Neural progenitor cell (in vitro differentiated cells): ENCODE results near the gene P3H3. TPM values are rescaled to one million over a fixed set of nuclear protein-coding genes. Genes with fewer than 3 reads are reported as not detected.

Source experiments
- DNase-seq: peaks from one replicate; pipeline ENCODE4 v3.0.0-alpha.2; 2016; ENCODE audit warnings: low spot score
- H2AFZ ChIP-seq: fragments of 200-600 bp; sonication (generic); replicated peaks from 2 replicates; pipeline ENCODE4 v1.6.1; 2016; ENCODE audit warnings: antibody characterized with exemption
- H3F3A ChIP-seq: fragments of 200-600 bp; sonication (generic); 2 replicates; pipeline ENCODE4 v1.6.1; 2016; ENCODE audit warnings: antibody characterized with exemption, low read depth
- H3K27ac ChIP-seq: fragments of 200-600 bp; sonication (generic); 2 replicates; pipeline ENCODE4 v1.5.1; 2016; ENCODE audit warnings: mild to moderate bottlenecking
- H3K27me3 ChIP-seq: fragments of 200-600 bp; sonication (generic); 2 replicates; pipeline ENCODE4 v1.6.1; 2016; ENCODE audit warnings: mild to moderate bottlenecking, moderate library complexity
- H3K36me3 ChIP-seq: fragments of 200-600 bp; sonication (generic); 2 replicates; pipeline ENCODE4 v1.5.1; 2016
- H3K4me1 ChIP-seq: fragments of 200-600 bp; sonication (generic); 2 replicates; pipeline ENCODE4 v1.6.1; 2016; ENCODE audit warnings: mixed run types
- H3K4me2 ChIP-seq: fragments of 200-600 bp; sonication (generic); 2 replicates; pipeline ENCODE4 v1.6.1; 2016
- H3K4me3 ChIP-seq: fragments of 200-600 bp; sonication (generic); 2 replicates; pipeline ENCODE4 v1.5.1; 2016
- H3K79me2 ChIP-seq: fragments of 200-600 bp; sonication (generic); 2 replicates; pipeline ENCODE4 v1.6.1; 2016; ENCODE audit warnings: low read depth
- H3K9ac ChIP-seq: fragments of 200-600 bp; sonication (generic); 2 replicates; pipeline ENCODE4 v1.6.1; 2016
- H3K9me3 ChIP-seq: fragments of 200-600 bp; sonication (generic); 2 replicates; pipeline ENCODE4 v1.5.1; 2016; ENCODE audit warnings: low read depth
- H4K20me1 ChIP-seq: fragments of 200-600 bp; sonication (generic); 2 replicates; pipeline ENCODE4 v1.6.1; 2016; ENCODE audit warnings: low read depth
- H3K27ac Mint-ChIP-seq: 3 replicates; pipeline ENCODE4 v1.8.0; 2021; ENCODE audit warnings: mixed read lengths
- H3K27me3 Mint-ChIP-seq: 2 replicates; pipeline ENCODE4 v1.8.0; 2022; ENCODE audit warnings: low read depth, mild to moderate bottlenecking, inconsistent platforms, moderate library complexity, mixed read lengths; ENCODE audit not compliant: insufficient read depth
- H3K36me3 Mint-ChIP-seq: 3 replicates; pipeline ENCODE4 v1.8.0; 2021; ENCODE audit warnings: mixed read lengths
- H3K4me1 Mint-ChIP-seq: 3 replicates; pipeline ENCODE4 v1.8.0; 2021; ENCODE audit warnings: mixed read lengths
- H3K4me3 Mint-ChIP-seq: 3 replicates; pipeline ENCODE4 v1.8.0; 2021; ENCODE audit warnings: mild to moderate bottlenecking, moderate library complexity, mixed read lengths
- H3K9me3 Mint-ChIP-seq: 3 replicates; pipeline ENCODE4 v1.8.0; 2020; ENCODE audit warnings: mixed read lengths
- EZH2 ChIP-seq: fragments of 200-600 bp; sonication (generic); IDR thresholded peaks from 2 replicates; pipeline ENCODE4 v1.6.1; 2017; ENCODE audit warnings: antibody characterized with exemption, mild to moderate bottlenecking, moderate library complexity
- EZH2phosphoT487 ChIP-seq: fragments of 200-600 bp; sonication (generic); IDR thresholded peaks from 2 replicates; pipeline ENCODE4 v1.6.1; 2017; ENCODE audit warnings: antibody characterized with exemption
- total RNA-seq: library from RNA; depleted of rRNA; stranded (reverse); fragments of >200 nt; gene quantifications from 2 replicates; pipeline ENCODE4 v1.2.3, GENCODE V29; 2015; ENCODE audit warnings: low replicate concordance
- TF ChIP-seq, protein P1 (sequence below): fragments of 200-600 bp; sonication (generic); IDR thresholded peaks from 2 replicates; pipeline ENCODE4 v1.5.1; 2017; ENCODE audit warnings: antibody characterized with exemption, mild to moderate bottlenecking

Gene P3H3
- total RNA-seq, 1 donor from 2014 or later = 14.1 TPM

DNA sequence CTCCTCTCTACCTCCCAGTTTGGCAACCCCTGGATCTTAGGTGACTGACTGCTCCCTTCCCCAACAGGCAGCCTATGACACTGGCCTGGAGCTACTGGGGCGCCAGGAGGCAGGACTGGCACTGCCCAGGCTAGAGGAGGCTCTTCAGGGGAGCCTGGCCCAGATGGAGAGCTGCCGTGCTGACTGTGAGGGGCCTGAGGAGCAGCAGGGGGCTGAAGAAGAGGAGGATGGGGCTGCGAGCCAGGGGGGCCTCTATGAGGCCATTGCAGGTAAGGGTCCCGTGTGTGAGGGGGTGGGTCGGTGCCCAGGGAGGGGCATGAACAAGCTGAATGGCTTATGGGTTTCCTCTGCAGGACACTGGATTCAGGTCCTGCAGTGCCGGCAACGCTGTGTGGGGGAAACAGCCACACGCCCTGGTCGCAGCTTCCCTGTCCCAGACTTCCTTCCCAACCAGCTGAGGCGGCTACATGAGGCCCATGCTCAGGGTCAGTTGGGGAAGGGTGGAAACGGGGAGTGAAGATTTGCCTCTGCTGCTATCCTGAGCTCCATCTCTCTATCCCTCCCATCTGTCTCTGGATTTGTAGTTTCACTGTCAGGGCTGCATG is 2.2 kb downstream of the P3H3 start:
- Mint-ChIP-seq H3K9me3 (no peaks in the 10 kb centered on the region), H3K27ac (no peak overlapping the region), H3K36me3 (peaks cover 24% of the 10 kb centered on the region), H3K27me3 (peaks cover 8% of the 10 kb centered on the region), H3K4me1 (peaks cover 36% of the 10 kb centered on the region), H3K4me3 (peak overlapping the region; percentile 100)
- Histone ChIP-seq H3K9me3 (no peaks in the 10 kb centered on the region), H3K36me3 (peaks cover 6% of the 10 kb centered on the region), H3F3A (peaks cover 37% of the 10 kb centered on the region), H3K27ac (no peak overlapping the region), H3K9ac (no peak overlapping the region), H3K4me2 (peak overlapping the region; percentile 89), H4K20me1 (peaks cover 37% of the 10 kb centered on the region), H3K4me3 (no peak overlapping the region), H3K27me3 (no peaks in the 10 kb centered on the region), H3K4me1 (peaks cover 11% of the 10 kb centered on the region), H3K79me2 (peaks cover 36% of the 10 kb centered on the region), H2AFZ (no peak overlapping the region)
- TF ChIP-seq EZH2phosphoT487 (no peak), EZH2 (no peak)
- TF ChIP-seq, protein P1, sequence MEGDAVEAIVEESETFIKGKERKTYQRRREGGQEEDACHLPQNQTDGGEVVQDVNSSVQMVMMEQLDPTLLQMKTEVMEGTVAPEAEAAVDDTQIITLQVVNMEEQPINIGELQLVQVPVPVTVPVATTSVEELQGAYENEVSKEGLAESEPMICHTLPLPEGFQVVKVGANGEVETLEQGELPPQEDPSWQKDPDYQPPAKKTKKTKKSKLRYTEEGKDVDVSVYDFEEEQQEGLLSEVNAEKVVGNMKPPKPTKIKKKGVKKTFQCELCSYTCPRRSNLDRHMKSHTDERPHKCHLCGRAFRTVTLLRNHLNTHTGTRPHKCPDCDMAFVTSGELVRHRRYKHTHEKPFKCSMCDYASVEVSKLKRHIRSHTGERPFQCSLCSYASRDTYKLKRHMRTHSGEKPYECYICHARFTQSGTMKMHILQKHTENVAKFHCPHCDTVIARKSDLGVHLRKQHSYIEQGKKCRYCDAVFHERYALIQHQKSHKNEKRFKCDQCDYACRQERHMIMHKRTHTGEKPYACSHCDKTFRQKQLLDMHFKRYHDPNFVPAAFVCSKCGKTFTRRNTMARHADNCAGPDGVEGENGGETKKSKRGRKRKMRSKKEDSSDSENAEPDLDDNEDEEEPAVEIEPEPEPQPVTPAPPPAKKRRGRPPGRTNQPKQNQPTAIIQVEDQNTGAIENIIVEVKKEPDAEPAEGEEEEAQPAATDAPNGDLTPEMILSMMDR = no peak
- DNase-seq = no peak

DNA sequence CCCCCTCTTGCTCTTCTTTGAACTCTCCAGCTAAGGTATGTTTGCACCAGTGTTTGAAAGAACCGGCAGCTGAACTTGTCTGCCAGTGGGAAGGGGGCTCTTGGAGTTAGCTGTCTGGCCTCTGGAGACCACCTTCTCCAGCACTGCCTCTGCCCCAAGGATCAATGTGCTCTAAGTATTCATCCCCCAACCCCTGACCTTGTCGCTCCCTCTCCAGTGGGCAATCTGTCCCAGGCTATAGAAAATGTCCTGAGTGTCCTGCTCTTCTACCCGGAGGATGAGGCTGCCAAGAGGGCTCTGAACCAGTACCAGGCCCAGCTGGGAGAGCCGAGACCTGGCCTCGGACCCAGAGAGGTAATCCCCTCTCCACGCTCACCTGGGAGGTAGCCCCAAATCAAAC is 2.8 kb downstream of the P3H3 start:
- Histone ChIP-seq H3K9me3 (no peaks in the 10 kb centered on the region), H3K27ac (no peak overlapping the region), H3K36me3 (peaks cover 6% of the 10 kb centered on the region), H3K4me3 (no peak overlapping the region), H3K79me2 (peaks cover 36% of the 10 kb centered on the region), H3K4me1 (peaks cover 10% of the 10 kb centered on the region), H3K27me3 (no peaks in the 10 kb centered on the region), H3K4me2 (no peak overlapping the region), H4K20me1 (peaks cover 43% of the 10 kb centered on the region), H3F3A (peaks cover 38% of the 10 kb centered on the region), H2AFZ (no peak overlapping the region), H3K9ac (no peak overlapping the region)
- peaks cover 27% of the 10 kb centered on the region for H3K36me3 Mint-ChIP-seq
- H3K4me1 Mint-ChIP-seq = peaks cover 32% of the 10 kb centered on the region
- peak overlapping the region; percentile 100 for H3K4me3 Mint-ChIP-seq
- no peak for DNase-seq
- H3K27me3 Mint-ChIP-seq = peaks cover 7% of the 10 kb centered on the region
- H3K27ac Mint-ChIP-seq = no peak overlapping the region
- no peaks in the 10 kb centered on the region for H3K9me3 Mint-ChIP-seq
- TF ChIP-seq EZH2 (no peak), EZH2phosphoT487 (no peak)
- TF ChIP-seq, protein P1 = no peak

DNA sequence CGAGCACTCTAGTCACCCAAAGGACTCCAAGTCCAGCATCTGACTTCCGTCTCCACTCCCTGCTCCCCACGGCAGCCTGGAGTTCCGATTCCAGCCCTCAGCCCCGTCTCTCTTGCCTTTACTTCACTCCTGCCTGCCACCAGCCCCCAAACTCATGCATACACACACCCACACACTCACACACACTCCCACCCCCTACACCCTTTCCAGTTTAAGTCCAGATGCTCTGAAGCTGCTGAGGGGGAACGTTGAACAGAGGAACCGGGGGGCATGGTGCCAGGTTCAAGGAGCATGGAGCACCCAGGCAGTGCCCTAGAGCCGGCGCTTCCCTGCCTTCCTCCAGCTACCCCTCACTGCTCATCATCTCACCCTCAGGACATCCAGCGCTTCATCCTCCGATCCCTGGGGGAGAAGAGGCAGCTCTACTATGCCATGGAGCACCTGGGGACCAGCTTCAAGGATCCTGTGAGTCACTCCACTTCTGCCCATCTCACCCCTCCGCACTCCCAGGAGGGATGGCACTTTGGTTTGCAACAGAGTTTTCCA is 3.3 kb downstream of the P3H3 start:
- no peaks in the 10 kb centered on the region for H3K27me3 ChIP-seq
- peaks cover 7% of the 10 kb centered on the region for H3K27me3 Mint-ChIP-seq
- peaks cover 48% of the 10 kb centered on the region for H4K20me1 ChIP-seq
- H3K4me3 Mint-ChIP-seq = peak overlapping the region; percentile 100
- H3K27ac ChIP-seq = no peak overlapping the region
- no peak overlapping the region for H3K4me3 ChIP-seq
- no peak for DNase-seq
- peaks cover 36% of the 10 kb centered on the region for H3K79me2 ChIP-seq
- H3K36me3 Mint-ChIP-seq = peaks cover 29% of the 10 kb centered on the region
- no peak overlapping the region for H3K4me2 ChIP-seq
- H3K4me1 ChIP-seq = peaks cover 10% of the 10 kb centered on the region
- no peak overlapping the region for H3K9ac ChIP-seq
- TF ChIP-seq EZH2phosphoT487 = no peak
- TF ChIP-seq, protein P1 = no peak
- TF ChIP-seq EZH2 = no peak
- H3K9me3 Mint-ChIP-seq = no peaks in the 10 kb centered on the region
- H3F3A ChIP-seq = peaks cover 38% of the 10 kb centered on the region
- no peak overlapping the region for H2AFZ ChIP-seq
- H3K9me3 ChIP-seq = no peaks in the 10 kb centered on the region
- peaks cover 27% of the 10 kb centered on the region for H3K4me1 Mint-ChIP-seq
- no peak overlapping the region for H3K27ac Mint-ChIP-seq
- peaks cover 6% of the 10 kb centered on the region for H3K36me3 ChIP-seq
